IPS DF 6.9 (cell line): ENCODE measurements around the gene MX1.

ENCODE experiments used
- DNase-seq: peaks from one replicate; pipeline ENCODE4 v3.0.0-alpha.2; 2013; ENCODE audit warnings: low read depth, low spot score
- H3K27ac ChIP-seq: one replicate; pipeline ENCODE4 v1.5.1; 2013; ENCODE audit warnings: low read length, control low read depth
- H3K27me3 ChIP-seq: 2 replicates; pipeline ENCODE4 v1.6.1; 2013; ENCODE audit warnings: mild to moderate bottlenecking, low read length; ENCODE audit not compliant: control insufficient read depth, insufficient read depth
- H3K36me3 ChIP-seq: 2 replicates; pipeline ENCODE4 v1.6.1; 2013; ENCODE audit warnings: low read length; ENCODE audit not compliant: control insufficient read depth, insufficient read depth
- H3K4me1 ChIP-seq: 2 replicates; pipeline ENCODE4 v1.6.1; 2013; ENCODE audit warnings: low read length; ENCODE audit not compliant: control insufficient read depth, insufficient read depth
- H3K4me3 ChIP-seq: 2 replicates; pipeline ENCODE4 v1.5.1; 2013; ENCODE audit warnings: mild to moderate bottlenecking, low read length
- H3K9me3 ChIP-seq: 2 replicates; pipeline ENCODE4 v1.6.1; 2013; ENCODE audit warnings: low read length, inconsistent platforms; ENCODE audit not compliant: control insufficient read depth, insufficient read depth
- WGBS: extraction: QIAGEN DNeasy Blood & Tissue Kit; methylation state at CpG from one replicate; pipeline ENCODE4 v1.1.7; 2013; ENCODE audit warnings: mixed read lengths, missing lambda C conversion rate; ENCODE audit not compliant: insufficient read length, insufficient coverage; 5-methylcytosine and 5-hydroxymethylcytosine counted together

Gene MX1

DNA sequence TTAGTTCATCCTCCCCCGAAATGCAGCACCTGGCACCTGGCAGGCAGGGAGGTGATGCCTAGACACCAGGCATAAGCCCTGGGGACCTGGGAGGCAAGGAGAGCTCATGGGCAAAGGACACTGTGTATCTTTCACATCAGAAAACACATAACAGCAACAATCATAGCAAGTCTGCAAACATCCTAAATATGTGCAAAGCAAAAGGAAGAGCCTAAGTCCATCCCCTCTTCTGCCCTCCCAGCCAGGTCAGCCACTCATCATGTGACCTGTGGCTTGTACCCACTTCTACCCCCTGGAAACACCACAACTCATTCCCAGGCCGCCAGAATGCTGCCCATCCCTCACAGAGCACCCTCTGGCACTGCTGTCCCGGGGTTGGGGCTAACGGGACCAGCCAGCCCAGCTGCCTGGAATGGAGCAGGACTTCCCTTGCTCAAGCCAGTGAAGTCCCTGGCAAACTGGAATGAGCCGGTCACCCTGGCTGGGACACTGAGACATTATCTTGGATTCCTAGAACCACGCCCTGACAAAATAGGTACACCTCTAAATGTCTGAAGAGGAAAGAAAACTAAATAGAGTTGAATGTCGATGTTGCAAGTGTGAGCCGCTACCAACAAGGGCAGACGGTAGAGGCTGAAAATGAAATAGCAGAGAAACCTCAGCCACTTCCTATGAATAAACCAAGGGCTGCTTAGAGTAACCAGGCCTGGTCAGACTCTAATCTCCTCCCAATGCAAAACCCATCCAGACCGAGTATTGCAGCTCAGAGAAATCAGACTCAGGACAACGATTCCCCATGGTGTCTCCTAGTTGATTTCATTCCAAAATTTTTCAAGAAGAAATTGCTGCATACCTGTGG, 52.5 kb downstream of the MX1 start:
- no peak overlapping the region for H3K27ac ChIP-seq

DNA sequence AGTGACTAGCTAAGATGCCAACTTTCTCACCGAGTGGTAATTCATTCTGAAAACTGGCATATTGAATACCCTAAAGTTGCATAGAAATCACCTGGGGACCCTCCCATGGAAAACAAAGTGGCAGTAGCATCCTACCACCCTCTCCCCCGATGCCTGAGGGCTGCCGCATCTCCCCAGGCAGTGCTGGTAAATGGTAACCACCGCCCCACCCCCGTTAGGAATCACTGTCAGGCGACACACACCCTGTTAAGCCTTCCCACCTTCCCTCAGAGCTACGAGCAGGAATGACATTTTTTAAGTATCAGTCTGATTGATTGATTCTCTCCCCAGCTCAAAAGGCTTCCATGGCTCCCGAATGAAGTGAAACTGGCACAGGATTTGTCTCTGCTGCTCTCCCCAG, 53.6 kb downstream of the MX1 start:
- H3K36me3 ChIP-seq, result no peaks in the 10 kb centered on the region
- DNase-seq, result no peak
- H3K27ac ChIP-seq, result no peak overlapping the region
- H3K9me3 ChIP-seq, result no peaks in the 10 kb centered on the region
- H3K4me1 ChIP-seq, result peaks cover 9% of the 10 kb centered on the region
- H3K27me3 ChIP-seq, result no peaks in the 10 kb centered on the region
- H3K4me3 ChIP-seq, result no peak overlapping the region
- no CpG with 5 or more reads among the region's 8 CpGs for WGBS

More for the DNA sequence above, 52.5 kb downstream of the MX1 start:
- WGBS, result no CpG with 5 or more reads among the region's 11 CpGs
- Histone ChIP-seq H3K27me3 (no peaks in the 10 kb centered on the region), H3K4me3 (no peak overlapping the region), H3K9me3 (no peaks in the 10 kb centered on the region), H3K4me1 (peaks cover 9% of the 10 kb centered on the region), H3K36me3 (no peaks in the 10 kb centered on the region)
- no peak for DNase-seq

DNA sequence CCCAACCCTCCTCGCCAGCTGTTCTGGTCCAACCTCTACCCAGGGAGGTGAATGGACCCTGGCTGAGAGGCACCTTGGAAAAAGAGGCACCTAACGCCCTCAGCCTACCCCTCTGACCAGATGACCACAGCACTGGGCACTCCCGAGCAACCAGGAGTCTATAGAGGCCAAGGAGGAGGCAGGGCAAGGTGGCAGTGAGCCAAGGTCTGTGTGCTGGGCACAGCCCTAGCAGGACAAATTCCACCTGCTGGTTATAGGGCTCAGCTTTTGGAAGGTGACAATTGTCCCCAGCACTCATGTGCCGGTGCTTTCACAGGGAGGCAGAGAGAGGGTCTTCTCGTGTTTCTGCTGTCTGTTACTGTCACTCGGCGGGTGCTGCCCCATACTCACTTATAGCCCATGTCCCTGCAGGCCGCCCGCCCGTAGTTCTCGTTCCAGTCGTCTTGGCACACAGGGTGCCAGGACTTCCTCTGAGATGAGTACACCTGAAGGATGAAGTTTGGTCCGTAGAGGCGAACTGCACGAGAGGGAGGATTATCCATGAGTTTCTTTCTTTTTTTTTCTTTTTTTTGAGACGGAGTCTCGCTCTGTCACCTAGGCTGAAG, 54.1 kb downstream of the MX1 start:
- no peak for DNase-seq
- no peak overlapping the region for H3K27ac ChIP-seq
- H3K36me3 ChIP-seq, result no peaks in the 10 kb centered on the region
- no peak overlapping the region for H3K4me3 ChIP-seq
- no CpG with 5 or more reads among the region's 17 CpGs for WGBS
- no peaks in the 10 kb centered on the region for H3K27me3 ChIP-seq
- no peaks in the 10 kb centered on the region for H3K9me3 ChIP-seq
- peaks cover 9% of the 10 kb centered on the region for H3K4me1 ChIP-seq

DNA sequence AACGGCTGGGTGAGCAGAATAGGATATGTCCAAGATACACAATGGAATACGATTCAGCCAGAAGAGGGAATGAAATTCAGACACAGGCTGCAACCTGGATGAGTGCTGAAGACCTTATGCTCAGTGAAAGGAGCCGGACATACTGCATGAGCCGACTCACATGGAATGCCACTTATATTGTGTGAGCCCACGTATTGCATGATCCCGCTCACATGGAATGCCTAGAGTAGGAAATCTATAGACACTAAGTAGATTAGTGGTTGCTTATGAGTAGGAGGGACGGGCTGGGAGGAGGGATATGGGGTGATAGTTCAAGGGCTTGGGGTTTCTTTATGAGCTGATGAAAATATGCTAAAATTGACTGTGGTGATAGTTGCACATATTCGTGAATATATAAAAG, 55.2 kb downstream of the MX1 start:
- Histone ChIP-seq H3K4me1 (peaks cover 8% of the 10 kb centered on the region), H3K4me3 (no peak overlapping the region), H3K27me3 (no peaks in the 10 kb centered on the region), H3K27ac (no peak overlapping the region), H3K36me3 (no peaks in the 10 kb centered on the region), H3K9me3 (no peaks in the 10 kb centered on the region)
- DNase-seq, result no peak
- WGBS, result no CpG with 5 or more reads among the region's 8 CpGs

DNA sequence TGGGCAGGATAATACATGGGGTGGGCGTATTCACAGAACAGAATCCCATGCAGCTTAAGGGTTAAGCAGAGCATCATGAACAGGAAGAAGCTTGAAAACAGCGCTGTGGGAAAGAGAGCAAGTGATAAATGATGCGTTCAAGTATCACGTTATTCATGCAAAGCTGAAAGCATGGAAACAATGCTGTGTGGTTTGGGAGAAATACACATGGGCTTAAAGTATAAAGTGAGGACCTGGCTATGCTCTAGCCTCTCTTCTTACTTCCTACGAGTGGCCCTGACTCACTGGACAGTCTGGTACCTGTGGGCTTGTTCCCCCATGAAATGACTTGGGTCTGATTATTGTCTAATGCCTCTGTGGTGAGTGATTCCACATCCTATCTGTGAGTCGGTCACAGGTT, 56.3 kb downstream of the MX1 start:
- H3K9me3 ChIP-seq, result no peaks in the 10 kb centered on the region
- DNase-seq, result no peak
- no peaks in the 10 kb centered on the region for H3K27me3 ChIP-seq
- no peaks in the 10 kb centered on the region for H3K36me3 ChIP-seq
- no peak overlapping the region for H3K27ac ChIP-seq
- no CpG with 5 or more reads among the region's 6 CpGs for WGBS
- no peak overlapping the region for H3K4me3 ChIP-seq
- H3K4me1 ChIP-seq, result peaks cover 8% of the 10 kb centered on the region

DNA sequence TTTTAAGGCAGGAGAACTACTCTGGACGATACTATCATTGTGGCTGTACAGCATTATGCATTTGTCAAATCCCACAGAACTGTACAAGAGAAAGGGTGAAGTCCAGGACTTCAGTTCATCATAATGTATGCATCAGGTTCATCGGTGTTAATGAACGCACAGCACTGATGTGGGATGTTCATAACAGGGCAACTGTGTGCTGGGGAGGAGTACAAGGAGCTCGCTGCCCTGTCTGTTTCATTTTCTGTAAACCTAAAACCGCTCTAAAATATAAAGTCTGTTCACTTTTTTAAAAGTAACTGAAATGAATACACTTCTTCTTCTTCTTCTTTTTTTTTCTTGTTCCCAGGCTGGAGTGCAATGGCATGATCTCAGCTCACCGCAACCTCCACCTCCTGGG, 56.9 kb downstream of the MX1 start:
- H3K27ac ChIP-seq, result no peak overlapping the region
- peaks cover 7% of the 10 kb centered on the region for H3K4me1 ChIP-seq
- no peaks in the 10 kb centered on the region for H3K9me3 ChIP-seq
- no peak overlapping the region for H3K4me3 ChIP-seq
- H3K36me3 ChIP-seq, result peaks cover under 1% of the 10 kb centered on the region; the same call in 1 of the 2 replicates
- DNase-seq, result no peak
- WGBS, result no CpG with 5 or more reads among the region's 6 CpGs
- H3K27me3 ChIP-seq, result no peaks in the 10 kb centered on the region

DNA sequence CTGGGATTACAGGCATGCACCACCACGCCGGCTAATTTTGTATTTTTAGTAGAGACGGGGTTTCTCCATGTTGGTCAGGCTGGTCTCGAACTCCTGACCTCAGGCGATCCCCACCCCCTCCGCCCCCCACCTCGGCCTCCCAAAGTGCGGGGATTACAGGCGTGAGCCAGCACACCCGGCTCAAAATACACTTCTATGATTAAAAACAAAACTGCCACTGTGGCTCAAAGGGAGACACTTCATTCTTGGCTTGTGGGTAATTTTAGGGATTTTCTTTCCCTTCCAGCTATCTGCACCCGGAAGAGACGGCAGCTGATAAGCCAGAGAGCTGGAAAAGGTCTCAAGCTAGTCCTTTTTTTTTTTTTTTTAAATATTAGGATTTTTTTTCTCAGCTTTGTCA, 57.4 kb downstream of the MX1 start:
- Histone ChIP-seq H3K36me3 (peaks cover 4% of the 10 kb centered on the region; the same call in 1 of the 2 replicates), H3K4me1 (peaks cover 2% of the 10 kb centered on the region), H3K27ac (no peak overlapping the region), H3K27me3 (no peaks in the 10 kb centered on the region), H3K9me3 (no peaks in the 10 kb centered on the region), H3K4me3 (no peak overlapping the region)
- DNase-seq, result no peak
- WGBS, result no CpG with 5 or more reads among the region's 12 CpGs

DNA sequence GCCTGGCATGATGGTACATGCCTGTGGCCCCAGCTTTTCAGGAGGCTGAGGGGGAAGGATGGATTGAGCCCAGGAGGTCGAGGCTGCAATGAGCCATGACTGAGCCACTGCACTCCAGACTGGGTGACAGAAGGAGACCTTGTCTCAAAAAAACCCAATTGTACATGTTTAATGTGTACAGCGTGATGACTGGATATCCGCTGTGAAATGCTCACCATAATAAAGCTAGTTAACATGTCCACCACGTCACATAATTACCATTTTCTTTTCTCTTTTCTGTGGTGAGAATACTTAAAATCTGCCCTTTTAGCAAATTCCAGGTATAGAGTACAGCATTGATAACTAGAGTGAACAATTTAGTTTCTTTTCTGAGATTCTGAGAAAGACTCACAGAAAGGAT, 57.9 kb downstream of the MX1 start:
- Histone ChIP-seq H3K36me3 (peaks cover 4% of the 10 kb centered on the region; the same call in 1 of the 2 replicates), H3K27ac (no peak overlapping the region), H3K9me3 (no peaks in the 10 kb centered on the region), H3K27me3 (no peaks in the 10 kb centered on the region), H3K4me1 (peaks cover 2% of the 10 kb centered on the region), H3K4me3 (no peak overlapping the region)
- DNase-seq, result no peak
- WGBS, result no CpG with 5 or more reads among the region's 4 CpGs

DNA sequence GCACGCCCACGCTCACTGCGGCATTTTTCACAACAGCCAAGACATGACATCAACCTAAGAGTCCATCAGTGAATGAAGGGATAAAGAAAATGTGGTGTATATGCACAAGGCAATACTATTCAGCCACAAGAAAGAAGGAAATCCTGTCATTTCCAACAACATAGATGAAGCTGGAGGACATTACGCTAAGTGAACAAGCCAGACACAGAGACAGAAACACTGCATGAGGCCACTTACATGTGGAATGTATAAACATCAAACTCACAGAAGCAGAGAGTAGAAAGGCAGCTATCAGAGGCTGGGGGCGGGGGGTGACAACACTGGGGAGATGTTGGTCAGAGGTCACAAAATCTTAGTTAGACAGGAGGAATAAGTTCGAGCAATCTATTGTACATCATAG, 61.0 kb downstream of the MX1 start:
- Histone ChIP-seq H3K4me1 (no peaks in the 10 kb centered on the region; the same call in 1 of the 2 replicates), H3K27me3 (no peaks in the 10 kb centered on the region), H3K4me3 (no peak overlapping the region), H3K9me3 (no peaks in the 10 kb centered on the region), H3K36me3 (peaks cover 4% of the 10 kb centered on the region; the same call in 1 of the 2 replicates), H3K27ac (no peak overlapping the region)
- no peak for DNase-seq
- no CpG with 5 or more reads among the region's 6 CpGs for WGBS

DNA sequence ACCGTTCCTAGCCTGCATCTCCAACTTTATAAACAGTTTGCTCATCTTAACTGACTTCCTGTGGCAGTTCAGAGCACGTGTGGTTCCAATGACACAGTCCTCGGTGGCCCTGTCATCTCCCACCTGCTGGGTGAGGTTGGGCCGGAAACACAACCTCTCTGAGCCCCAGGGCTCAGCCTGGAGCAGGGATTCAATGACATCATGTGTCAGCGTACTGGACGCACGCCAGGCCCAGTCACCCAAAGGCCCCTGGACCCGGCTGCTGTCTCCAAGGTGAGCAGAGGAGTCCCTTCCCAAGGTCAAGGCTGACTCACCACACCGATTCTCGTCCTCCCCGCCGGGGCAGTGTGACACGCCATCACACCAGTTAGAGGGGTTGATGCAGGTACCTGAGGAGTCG, 62.0 kb downstream of the MX1 start:
- DNase-seq, result no peak
- no peaks in the 10 kb centered on the region for H3K27me3 ChIP-seq
- no peaks in the 10 kb centered on the region for H3K9me3 ChIP-seq
- peaks cover 4% of the 10 kb centered on the region; the same call in 1 of the 2 replicates for H3K36me3 ChIP-seq
- H3K4me1 ChIP-seq, result no peaks in the 10 kb centered on the region; the same call in 1 of the 2 replicates
- no peak overlapping the region for H3K4me3 ChIP-seq
- WGBS, result no CpG with 5 or more reads among the region's 14 CpGs
- no peak overlapping the region for H3K27ac ChIP-seq
